Heart left ventricle (tissue), 16 donors: ENCODE data around the gene LDAF1. TPM values are rescaled to one million over a fixed set of nuclear protein-coding genes. Genes with fewer than 3 reads are reported as not detected.

ENCODE experiments used
- ATAC-seq, 4 donors: fragments of 200-7000 bp; cut with Tn5 transposase; one replicate each; pipeline ENCODE4 v1.9.1; 2020 to 2022; ENCODE audit warnings: moderate library complexity in 4 of 4, mild to moderate bottlenecking in 3 of 4, moderate number of reproducible peaks in 1 of 4
- DNase-seq, 5 donors: peaks; one replicate each; pipeline ENCODE4 v3.0.0-alpha.2; 2020
- H3K27ac ChIP-seq, 12 donors: fragments of 200-600 bp; sonication (generic) in 4 of 12; one replicate each; pipeline versions ENCODE4 v1.5.0 to v1.8.0; 2016 to 2022; ENCODE audit warnings: mild to moderate bottlenecking in 2 of 12
- H3K27me3 ChIP-seq, 9 donors: fragments of 200-600 bp; sonication (generic) in 2 of 9; one replicate each; pipeline versions ENCODE4 v1.5.1 to v1.8.0; 2016 to 2022; ENCODE audit warnings: mild to moderate bottlenecking in 3 of 9
- H3K36me3 ChIP-seq, 9 donors: fragments of 200-600 bp; sonication (generic) in 2 of 9; one replicate each; pipeline versions ENCODE4 v1.5.0 to v1.8.0; 2018 to 2022; ENCODE audit warnings: mild to moderate bottlenecking in 2 of 9
- H3K4me1 ChIP-seq, 12 donors: fragments of 200-600 bp; sonication (generic) in 4 of 12; one replicate each; pipeline versions ENCODE4 v1.5.0 to v1.8.0; 2016 to 2022; ENCODE audit warnings: mild to moderate bottlenecking in 3 of 12
- H3K4me3 ChIP-seq, 12 donors: fragments of 200-600 bp; sonication (generic) in 4 of 12; one replicate each; pipeline versions ENCODE4 v1.5.0 to v1.8.0; 2017 to 2022; ENCODE audit warnings: mild to moderate bottlenecking in 9 of 12, moderate library complexity in 4 of 12
- H3K9me3 ChIP-seq, 12 donors: fragments of 200-600 bp; sonication (generic) in 4 of 12; one replicate each; pipeline versions ENCODE4 v1.5.0 to v1.8.0; 2016 to 2022; ENCODE audit warnings: mild to moderate bottlenecking in 1 of 12
- CTCF ChIP-seq, 12 donors: fragments of 200-600 bp; sonication (generic) in 4 of 12; IDR thresholded peaks; one replicate each; pipeline versions ENCODE4 v1.5.0 to v1.8.0; 2018 to 2022; ENCODE audit warnings: antibody characterized with exemption in 12 of 12, mild to moderate bottlenecking in 5 of 12
- POLR2A ChIP-seq, 2 donors: fragments of 450-650 bp; IDR thresholded peaks; one replicate each; pipeline ENCODE4 v1.6.1; 2017; ENCODE audit warnings: antibody characterized with exemption in 2 of 2, mild to moderate bottlenecking in 2 of 2, moderate library complexity in 2 of 2
- WGBS, 4 donors: extraction: QIAGEN DNeasy Blood & Tissue Kit in 2 of 4; methylation state at CpG; one replicate each; pipeline versions ENCODE4 v1.1.5 to v1.1.7; 2013 to 2018; 5-methylcytosine and 5-hydroxymethylcytosine counted together
- intact Hi-C, 10 donors: fragments of 100-400 bp; cut with DNase I; formaldehyde crosslinking; loops; one replicate each; pipeline versions ENCODE4 v1.11.1 to v1.14.2; 2022
- polyA plus RNA-seq, 2 donors: library from polyadenylated mRNA; stranded (reverse); fragments of 200-250 nt; gene quantifications; one replicate each; pipeline ENCODE4 v1.2.3, GENCODE V29; 2013
- total RNA-seq, 9 donors: library from RNA; depleted of rRNA in 2 of 9; stranded (reverse); fragments of >200 nt in 2 of 9; fragmentation: NEBNext Ultra II Directional in 3 of 9; extraction: Animal tissue kit (Norgen Biotek cat#: 25700) in 3 of 9; gene quantifications; one replicate each; pipeline versions ENCODE4 v1.1.0 to v1.2.4, GENCODE V29; 2016 to 2023
- donor health status: ischemic (EF 13 %, LVEDD 7.1; RV severe dilation, severe dysfunction).
- donor health status: healthy with polysubstance abuse.
- donor health status: DM: no; HTN: yes; CAD: no.
- donor health status: DM: no; HTN: no; CAD: no.
- donor health status: ischemic (EF 25% LVEDD 6.9; RV normal size, moderate dysfunction).
- donor health status: ischemic (EF 25% LVEDD 5.7; RV mildly dilated, moderate dysfunction).
- donor health status: healthy.
- donor health status: DM: yes; HTN: yes; CAD: no.
- donor health status: ischemic (EF 35%, LVEDD 5.7; RV mildly dilated, moderate dysfunction).
- donor health status: nonischemic (EF 11% LVEDD 7.7; RV severe dilation, severe dysfunction).
- donor health status: DM: yes; HTN: yes; CAD: no.
- donor health status: PGD.
- donor health status: ischemic (EF 29% LVEDD 5.4; RV normal size, mild dysfunction).
- donor health status: nonischemic (EF 23%, LVEDD 6.1; RV moderate dilation, normal function).

The LDAF1 gene
- total and polyA plus RNA-seq, 11 donors: 31.0 to 334 (median 138) TPM

- H3K9me3 ChIP-seq: no peaks in the 10 kb centered on the region
- H3K36me3 ChIP-seq: peaks cover 0 to 6% (median 0%) of the 10 kb centered on the region in 9 donors
- no peak overlapping the region for H3K4me3 ChIP-seq
- DNase-seq (no peak), ATAC-seq (no peak)
- no peak overlapping the region for H3K27ac ChIP-seq
- no peak for TF ChIP-seq CTCF (IDR thresholded peaks at IDR 0.05)
- TF ChIP-seq POLR2A (IDR thresholded peaks at IDR 0.05): no peak
- WGBS, 4 donors: 57 to 98% (median 87%) methylated on average over 2 of the region's 2 CpGs
- H3K4me1 ChIP-seq: peaks cover 0 to 2% (median 0%) of the 10 kb centered on the region in 12 donors
- intact Hi-C loops: loop anchor here in 1 of 10 donors (10.0 kb wide), 1 partner anchor 1544 kb away; no protein-coding TSS in a partner anchor
- no peaks in the 10 kb centered on the region for H3K27me3 ChIP-seq
These were observed 37.4 kb upstream of the LDAF1 start for GRCh38 chr16:21120976-21121520.

- no peaks in the 10 kb centered on the region for H3K4me1 ChIP-seq
- ATAC-seq: no peak
These were observed 33.3 kb upstream of the LDAF1 start for GRCh38 chr16:21125191-21125590.

GRCh38 chr16:21126518-21126917 lies 32.0 kb upstream of the LDAF1 start:
- no peak overlapping the region for H3K27ac ChIP-seq
- H3K36me3 ChIP-seq: peaks cover 0 to 6% (median 0%) of the 10 kb centered on the region in 9 donors
- H3K27me3 ChIP-seq: no peaks in the 10 kb centered on the region
- H3K9me3 ChIP-seq: no peaks in the 10 kb centered on the region
- H3K4me1 ChIP-seq: no peaks in the 10 kb centered on the region
- DNase-seq: no peak
- ATAC-seq: no peak
- no peak overlapping the region for H3K4me3 ChIP-seq
- 82 to 87% (median 86%) methylated on average over 7 of the region's 7 CpGs for WGBS, 4 donors
- no peak for TF ChIP-seq CTCF (IDR thresholded peaks at IDR 0.05)
- no peak for TF ChIP-seq POLR2A (IDR thresholded peaks at IDR 0.05)
- intact Hi-C loops: loop anchor here in 1 of 10 donors (10.0 kb wide), 1 partner anchor 1538 kb away; no protein-coding TSS in a partner anchor

More at GRCh38 chr16:21125191-21125590, 33.3 kb upstream of the LDAF1 start:
- no peak for TF ChIP-seq POLR2A (IDR thresholded peaks at IDR 0.05)
- TF ChIP-seq CTCF (IDR thresholded peaks at IDR 0.05): no peak
- intact Hi-C loops: loop anchor here in 1 of 10 donors (10.0 kb wide), 1 partner anchor 1540 kb away; no protein-coding TSS in a partner anchor
- no peak overlapping the region for H3K27ac ChIP-seq
- H3K4me3 ChIP-seq: no peak overlapping the region
- no peaks in the 10 kb centered on the region for H3K27me3 ChIP-seq
- no peaks in the 10 kb centered on the region for H3K9me3 ChIP-seq
- no peak for DNase-seq
- H3K36me3 ChIP-seq: peaks cover 0 to 6% (median 0%) of the 10 kb centered on the region in 9 donors
- 89 to 99% (median 94%) methylated on average over 7 of the region's 7 CpGs for WGBS, 4 donors

GRCh38 chr16:21128991-21129390 lies 29.5 kb upstream of the LDAF1 start:
- TF ChIP-seq POLR2A (IDR thresholded peaks at IDR 0.05) (no peak), CTCF (IDR thresholded peaks at IDR 0.05) (no peak)
- ATAC-seq (no peak), DNase-seq (no peak)
- no peaks in the 10 kb centered on the region for H3K4me1 ChIP-seq
- 92 to 96% (median 94%) methylated on average over 6 of the region's 6 CpGs for WGBS, 4 donors
- H3K9me3 ChIP-seq: no peaks in the 10 kb centered on the region
- no peaks in the 10 kb centered on the region for H3K27me3 ChIP-seq
- intact Hi-C loops: loop anchor here in 1 of 10 donors (10.0 kb wide), 1 partner anchor 1536 kb away; no protein-coding TSS in a partner anchor
- H3K4me3 ChIP-seq: no peak overlapping the region
- H3K36me3 ChIP-seq: peaks cover 0 to 6% (median 0%) of the 10 kb centered on the region in 9 donors
- H3K27ac ChIP-seq: no peak overlapping the region
